BLaER1 treated with 17β-estradiol and CSF1 and Interleukin-3, amounts not matched to agents 10 nM and 100 nM (cell line): ENCODE measurements around the gene CCDC89.
"Not testable (repeated sequence)": the region's sequence is repeated elsewhere in the genome, so short reads cannot be mapped to it uniquely, and the experiment has no call there.

Experiments used
- H3K27ac ChIP-seq, 11 experiments: shearing (Covaris generic); formaldehyde crosslinking; 2 replicates each; pipeline ENCODE4 v1.8.1; 2022
- H3K27me3 ChIP-seq, 11 experiments: shearing (Covaris generic); formaldehyde crosslinking; 2 replicates each; pipeline ENCODE4 v1.8.1; 2022
- H3K36me3 ChIP-seq, 11 experiments: shearing (Covaris generic); formaldehyde crosslinking; 2 replicates each; pipeline ENCODE4 v1.8.1; 2022
- H3K4me1 ChIP-seq, 10 experiments: shearing (Covaris generic); formaldehyde crosslinking; 2 replicates each; pipeline ENCODE4 v1.8.1; 2022
- H3K4me2 ChIP-seq, 11 experiments: shearing (Covaris generic); formaldehyde crosslinking; 2 replicates each; pipeline ENCODE4 v1.8.1; 2022
- H3K4me3 ChIP-seq, 10 experiments: shearing (Covaris generic); formaldehyde crosslinking; 2 replicates each; pipeline ENCODE4 v1.8.1; 2022
- H3K9ac ChIP-seq, 11 experiments: shearing (Covaris generic); formaldehyde crosslinking; 2 replicates each; pipeline ENCODE4 v1.8.1; 2022
- H3K9me3 ChIP-seq, 11 experiments: shearing (Covaris generic); formaldehyde crosslinking; replicated peaks in 1 of 11; 2 replicates each; pipeline ENCODE4 v1.8.1; 2022
- H4K20me1 ChIP-seq, 11 experiments: shearing (Covaris generic); formaldehyde crosslinking; 2 replicates each; pipeline ENCODE4 v1.8.1; 2022
- Cebpa-rat ChIP-seq, 11 experiments: shearing (Covaris generic); IDR thresholded peaks; 2 replicates each; pipeline ENCODE4 v1.8.1; 2022

The CCDC89 gene

GRCh38 chr11:85663753-85664614, 22.0 kb downstream of the CCDC89 start:
- Histone ChIP-seq H3K27ac (peak overlapping the region; percentile 93 to 100 (median 98)), H3K36me3 (peaks cover 17 to 45% (median 32%) of the 10 kb centered on the region in 11 experiments; a peak in 20 of 22 replicates), H3K4me3 (peak overlapping the region; percentile 85 to 99 (median 90)), H3K4me1 (peaks cover 3 to 42% (median 34%) of the 10 kb centered on the region in 10 experiments; a peak in 18 of 20 replicates), H3K27me3 (no peaks in the 10 kb centered on the region), H3K9me3 (no peaks in the 10 kb centered on the region), H3K9ac (peak overlapping the region; percentile 94 to 100 (median 98)), H4K20me1 (peaks cover 43 to 57% (median 50%) of the 10 kb centered on the region in 11 experiments), H3K4me2 (peak overlapping the region; percentile 82 to 98 (median 91))
- TF ChIP-seq Cebpa-rat (IDR thresholded peaks at IDR 0.05) = no peak

GRCh38 chr11:85663080-85663752, 22.8 kb downstream of the CCDC89 start:
- Histone ChIP-seq H3K36me3 (peaks cover 24 to 53% (median 39%) of the 10 kb centered on the region in 11 experiments; a peak in 20 of 22 replicates), H3K4me3 (peak overlapping the region; percentile 85 to 99 (median 90)), H3K27me3 (no peaks in the 10 kb centered on the region), H3K4me1 (peaks cover 3 to 46% (median 35%) of the 10 kb centered on the region in 10 experiments; a peak in 18 of 20 replicates), H3K9ac (peak overlapping the region; percentile 94 to 100 (median 98)), H3K4me2 (peak overlapping the region; percentile 82 to 98 (median 91)), H3K27ac (peak overlapping the region; percentile 93 to 100 (median 98)), H4K20me1 (peaks cover 43 to 65% (median 58%) of the 10 kb centered on the region in 11 experiments), H3K9me3 (no peaks in the 10 kb centered on the region)
- TF ChIP-seq Cebpa-rat (IDR thresholded peaks at IDR 0.05) = no peak

DNA sequence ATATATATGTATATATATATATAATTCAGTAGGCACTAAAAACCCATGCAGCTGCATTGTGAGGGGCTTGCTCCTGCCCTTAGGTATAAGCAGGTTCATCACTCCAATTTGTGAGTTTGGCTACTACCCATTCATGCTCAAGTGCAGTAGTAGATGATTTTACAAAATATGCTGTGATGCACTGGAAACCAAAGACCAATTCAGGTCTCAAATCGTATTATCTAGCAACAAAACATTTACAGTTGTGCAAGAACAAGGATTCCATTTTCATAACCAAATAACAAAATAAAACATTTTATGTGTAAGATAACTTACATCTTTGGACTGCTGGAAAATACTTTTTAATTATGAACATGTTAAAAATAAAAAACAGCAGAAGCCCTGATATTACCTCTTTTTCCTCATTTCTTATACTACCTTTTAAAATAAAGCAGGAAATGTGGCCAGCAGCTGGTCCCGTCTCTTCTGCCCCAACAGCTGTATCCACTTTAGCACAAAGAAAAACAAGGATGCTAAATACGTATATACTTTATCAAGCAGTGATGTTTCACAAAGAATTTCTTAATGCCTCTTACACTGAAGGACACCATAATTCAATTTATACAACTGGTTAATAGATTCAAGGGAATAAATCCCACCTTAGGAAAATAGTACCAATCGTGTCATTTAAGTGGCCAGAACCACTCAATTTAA, 23.9 kb downstream of the CCDC89 start:
- Histone ChIP-seq H3K4me1 (peaks cover 3 to 46% (median 35%) of the 10 kb centered on the region in 10 experiments; a peak in 18 of 20 replicates), H3K36me3 (peaks cover 35 to 64% (median 49%) of the 10 kb centered on the region in 11 experiments), H3K27me3 (no peaks in the 10 kb centered on the region), H3K9me3 (no peaks in the 10 kb centered on the region), H3K9ac (peak overlapping the region; percentile 94 to 100 (median 98)), H4K20me1 (peaks cover 43 to 74% (median 69%) of the 10 kb centered on the region in 11 experiments), H3K27ac (peak overlapping the region in 3 of 11 experiments; percentile 8 to 97 (median 97); a peak in 2 of 22 replicates), H3K4me2 (peak overlapping the region; percentile 82 to 98 (median 91)), H3K4me3 (peak overlapping the region; percentile 85 to 99 (median 90))
- no peak for TF ChIP-seq Cebpa-rat (IDR thresholded peaks at IDR 0.05)

DNA sequence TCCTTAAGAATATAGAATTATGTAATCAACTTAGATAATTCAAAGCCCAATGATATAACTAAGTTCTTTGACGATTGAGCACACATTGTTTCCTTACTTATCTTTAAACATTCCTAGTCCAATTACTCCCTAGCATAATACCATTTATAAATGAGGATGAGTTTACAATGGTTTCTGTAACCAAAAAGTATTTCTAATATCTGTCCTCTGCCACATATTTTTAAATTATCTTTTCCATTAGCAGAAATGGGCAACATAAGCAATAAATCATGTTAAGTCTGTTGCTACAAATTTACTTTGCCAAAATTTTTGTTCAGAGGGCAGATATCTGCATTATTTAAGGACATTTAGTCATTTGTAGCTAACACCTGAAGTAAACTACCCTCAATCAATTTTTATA, 27.8 kb downstream of the CCDC89 start:
- H3K9me3 ChIP-seq = no peaks in the 10 kb centered on the region
- no peak overlapping the region for H3K4me3 ChIP-seq
- no peaks in the 10 kb centered on the region for H3K27me3 ChIP-seq
- TF ChIP-seq Cebpa-rat (IDR thresholded peaks at IDR 0.05) = no peak
- H3K36me3 ChIP-seq = peaks cover 63 to 94% (median 79%) of the 10 kb centered on the region in 11 experiments
- no peak overlapping the region for H3K4me2 ChIP-seq
- peaks cover 42 to 100% (median 93%) of the 10 kb centered on the region in 11 experiments for H4K20me1 ChIP-seq
- H3K4me1 ChIP-seq = peaks cover 6 to 49% (median 32%) of the 10 kb centered on the region in 10 experiments; a peak in 17 of 20 replicates
- 0 out of 22 replicates have a peak overlapping the region, but pooled peaks of 1 of the 11 experiments have one; percentile 25 for H3K9ac ChIP-seq
- no peak overlapping the region for H3K27ac ChIP-seq

- Histone ChIP-seq H3K9me3 (no peaks in the 10 kb centered on the region), H3K4me1 (peaks cover 10 to 54% (median 32%) of the 10 kb centered on the region in 10 experiments; a peak in 17 of 20 replicates), H3K27me3 (no peaks in the 10 kb centered on the region), H4K20me1 (peaks cover 31 to 93% (median 85%) of the 10 kb centered on the region in 11 experiments), H3K4me3 (no peak overlapping the region), H3K4me2 (no peak overlapping the region), H3K27ac (no peak overlapping the region), H3K9ac (no peak overlapping the region), H3K36me3 (peaks cover 63 to 96% (median 78%) of the 10 kb centered on the region in 11 experiments)
- no peak for TF ChIP-seq Cebpa-rat (IDR thresholded peaks at IDR 0.05)
These were observed 29.2 kb downstream of the CCDC89 start for GRCh38 chr11:85656777-85657176.

GRCh38 chr11:85654343-85654742, 31.7 kb downstream of the CCDC89 start:
- not testable (repeated sequence) for H3K27ac ChIP-seq, H3K4me2 ChIP-seq, H3K27me3 ChIP-seq, H3K9ac ChIP-seq, H3K9me3 ChIP-seq, H3K4me3 ChIP-seq
- peaks cover 15 to 72% (median 61%) of the 10 kb centered on the region in 11 experiments; a peak in 19 of 22 replicates for H4K20me1 ChIP-seq
- peaks cover 7 to 43% (median 14%) of the 10 kb centered on the region in 10 experiments for H3K4me1 ChIP-seq
- H3K36me3 ChIP-seq = peaks cover 61 to 88% (median 75%) of the 10 kb centered on the region in 11 experiments

DNA sequence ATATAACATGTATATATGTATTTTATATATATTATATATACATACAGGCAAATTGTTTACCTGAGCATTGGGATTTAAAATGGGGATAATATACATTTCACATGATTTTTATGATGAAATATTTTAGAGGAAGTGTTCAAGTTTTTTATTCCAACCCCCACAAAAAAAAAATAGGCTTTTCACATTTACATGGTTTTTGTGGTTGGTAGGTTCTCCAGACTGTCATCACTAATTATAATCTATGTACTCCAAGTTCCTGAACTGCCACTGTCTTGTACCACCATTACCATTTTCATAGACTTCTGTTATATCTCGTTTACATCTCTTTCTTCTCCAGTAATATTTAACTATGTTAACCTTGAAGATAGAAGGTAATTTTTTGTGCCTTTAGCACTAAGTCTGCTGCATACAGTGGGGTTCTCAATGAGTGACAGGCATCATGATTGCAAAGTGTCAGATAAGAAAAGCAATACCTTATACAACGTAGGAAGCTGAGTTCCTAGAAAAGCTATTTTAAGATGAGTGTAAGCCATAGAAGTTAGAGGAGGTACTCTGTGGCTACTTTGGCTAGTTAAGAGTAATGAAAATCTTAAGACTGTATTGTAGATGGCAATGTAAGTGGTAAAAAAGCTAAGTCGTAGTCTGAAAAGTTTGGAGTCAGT, 33.1 kb downstream of the CCDC89 start:
- Histone ChIP-seq H3K4me3 (no peak overlapping the region), H3K27me3 (no peaks in the 10 kb centered on the region), H3K4me1 (peaks cover 16 to 49% (median 23%) of the 10 kb centered on the region in 10 experiments), H4K20me1 (peaks cover 7 to 58% (median 46%) of the 10 kb centered on the region in 11 experiments; a peak in 18 of 22 replicates), H3K36me3 (peaks cover 48 to 74% (median 61%) of the 10 kb centered on the region in 11 experiments), H3K9me3 (no peaks in the 10 kb centered on the region), H3K9ac (no peak overlapping the region), H3K27ac (no peak overlapping the region), H3K4me2 (peak overlapping the region in 5 of 11 experiments; percentile 4 to 60 (median 26); a peak in 6 of 22 replicates)
- no peak for TF ChIP-seq Cebpa-rat (IDR thresholded peaks at IDR 0.05)

DNA sequence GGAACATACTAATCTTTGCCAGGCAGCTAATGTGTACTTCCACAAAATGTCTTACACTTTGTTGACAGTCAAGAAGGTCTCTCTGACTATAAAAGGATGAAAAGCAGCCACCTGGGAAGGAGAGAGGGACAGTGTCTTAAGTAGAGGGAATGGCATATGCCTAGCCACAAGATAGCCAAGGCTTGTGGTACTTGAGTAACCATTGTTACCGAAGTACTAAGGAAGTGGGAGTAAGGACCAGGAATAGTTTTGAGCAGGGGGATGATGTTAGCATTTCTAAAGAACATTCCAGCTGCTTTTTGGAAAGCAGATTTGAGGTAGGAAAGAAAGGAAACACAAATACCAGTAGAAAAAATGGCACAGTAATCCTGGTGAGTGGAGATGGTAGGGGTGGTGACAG, 34.9 kb downstream of the CCDC89 start:
- Histone ChIP-seq H3K9ac (no peak overlapping the region), H3K4me3 (no peak overlapping the region), H3K9me3 (no peaks in the 10 kb centered on the region), H3K27me3 (no peaks in the 10 kb centered on the region), H3K4me1 (peaks cover 23 to 57% (median 30%) of the 10 kb centered on the region in 10 experiments), H3K27ac (no peak overlapping the region), H4K20me1 (peaks cover 6 to 40% (median 29%) of the 10 kb centered on the region in 11 experiments; a peak in 17 of 22 replicates), H3K4me2 (no peak overlapping the region), H3K36me3 (peaks cover 30 to 56% (median 43%) of the 10 kb centered on the region in 11 experiments; a peak in 21 of 22 replicates)
- no peak for TF ChIP-seq Cebpa-rat (IDR thresholded peaks at IDR 0.05)
